CD4-positive, alpha-beta T cell treated with Interleukin-1 beta for 1 hour (primary cell): ENCODE measurements around the gene VMA21.

ENCODE experiments used
- DNase-seq, 2 donors: peaks; one replicate each; pipeline ENCODE4 v3.0.0-alpha.2; 2020 to 2022

The VMA21 gene

GRCh38 chrX:151396825-151397740, at the start of gene VMA21:
VMA21 (plus strand) TSS chrX:151397206; CDS start chrX:151397309, 103 bp downstream.
- peak; percentile 86 to 88 for DNase-seq

DNA sequence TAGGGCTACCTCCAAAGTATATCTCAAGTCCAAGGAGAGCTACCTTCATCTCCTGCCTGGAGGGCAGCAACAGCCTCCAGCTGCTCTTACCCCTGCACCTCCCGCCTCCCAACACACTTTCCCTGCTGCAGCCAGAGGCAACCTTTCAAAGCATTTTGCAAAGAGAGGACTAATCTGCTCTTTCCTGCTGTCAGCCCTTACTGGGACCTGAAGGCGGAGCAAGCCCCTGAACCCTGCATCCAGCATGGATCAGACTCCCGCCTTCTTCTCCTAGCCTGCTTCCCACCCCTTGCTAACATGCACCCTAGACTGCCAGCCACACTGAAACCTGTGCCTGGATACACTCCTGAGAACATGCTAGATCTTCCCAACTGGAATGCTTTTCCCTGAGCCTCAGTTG, 37.7 kb upstream of the VMA21 start:
- DNase-seq, result no peak

DNA sequence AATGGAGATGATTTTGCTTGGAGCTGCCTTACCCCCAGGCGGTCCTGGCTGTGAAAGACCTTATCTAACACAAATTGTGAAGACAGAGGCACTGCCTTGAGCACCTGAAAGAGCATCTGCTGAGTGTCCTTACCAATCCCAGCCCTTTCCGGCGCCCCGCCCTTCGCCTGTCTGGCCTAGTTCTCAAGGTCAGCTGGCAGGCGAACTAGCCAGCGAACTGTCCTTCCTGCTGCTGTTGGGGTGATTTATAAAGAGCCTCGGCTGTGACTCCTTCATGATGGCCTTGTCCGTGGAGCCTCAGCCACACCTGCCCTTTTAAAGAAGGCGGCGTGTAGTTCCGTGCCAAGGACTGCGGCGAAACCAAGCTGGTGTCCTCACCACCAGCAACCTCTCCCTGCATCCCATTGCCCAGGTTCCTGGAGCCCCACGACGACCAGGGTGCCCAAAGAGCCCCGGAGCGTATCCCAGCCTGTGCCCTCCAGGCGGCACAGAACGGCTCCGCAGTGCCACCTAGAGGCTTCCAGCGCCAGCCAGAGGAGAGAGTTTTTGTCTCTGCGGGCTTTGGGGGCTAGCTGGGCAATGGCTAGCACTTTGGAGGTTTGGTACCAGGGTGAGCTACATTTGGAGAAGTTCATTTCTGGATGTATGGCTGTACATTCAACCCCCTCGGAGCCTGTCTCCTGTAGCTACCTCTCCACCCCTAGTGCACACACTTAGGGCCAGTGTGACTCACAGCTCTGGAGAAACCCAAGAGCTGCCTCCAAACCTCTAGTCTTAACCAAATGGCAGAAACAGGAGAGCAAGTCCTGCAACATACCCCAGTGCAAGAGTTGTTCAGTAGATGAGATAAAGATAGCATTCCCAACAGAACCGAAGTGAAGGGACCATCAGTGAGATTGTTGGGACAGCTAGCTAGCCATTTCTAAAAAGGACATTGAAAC, 36.8 kb upstream of the VMA21 start:
- peak; percentile 16 to 27 for DNase-seq

DNA sequence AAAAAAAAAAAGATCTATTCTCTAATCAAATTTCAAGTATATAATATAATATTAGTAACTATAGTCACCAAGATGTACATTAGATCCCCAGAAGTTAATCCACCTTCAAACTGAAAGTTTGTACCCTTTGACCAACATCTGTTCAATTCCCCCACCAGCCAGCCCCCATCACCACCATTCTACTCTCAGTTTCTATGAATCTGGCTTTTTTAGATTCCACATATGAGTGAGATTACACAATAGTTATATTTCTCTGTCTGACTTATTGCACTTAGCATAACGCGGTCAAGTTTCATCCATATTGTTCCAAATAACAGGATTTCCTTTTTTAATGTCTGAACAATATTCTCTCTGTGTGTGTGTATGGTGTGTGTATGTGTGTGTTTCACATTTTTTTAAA, 33.7 kb upstream of the VMA21 start:
- no peak for DNase-seq

DNA sequence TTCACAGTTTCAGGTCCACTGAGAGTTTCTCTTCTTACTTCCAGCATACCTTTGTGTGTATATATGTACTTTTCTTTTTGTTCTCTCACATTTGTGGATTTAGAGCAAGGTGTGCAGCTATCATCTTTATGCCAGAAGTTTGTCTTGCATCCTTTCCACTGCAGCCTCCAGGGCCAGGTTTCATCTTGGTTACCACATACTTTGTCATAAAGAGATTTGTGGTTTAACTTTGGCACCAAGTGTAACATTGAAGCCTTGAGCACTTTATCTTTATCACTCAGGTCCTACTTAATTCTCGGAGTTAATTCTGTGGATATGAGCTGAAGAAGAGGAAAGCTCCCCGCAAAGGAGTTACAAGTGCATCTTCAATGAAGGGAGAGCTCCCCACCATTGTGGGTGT, 31.4 kb upstream of the VMA21 start:
- DNase-seq, result no peak

GRCh38 chrX:151370906-151371305, 26.1 kb upstream of the VMA21 start:
- DNase-seq, result no peak

- no peak for DNase-seq
Measured at GRCh38 chrX:151384807-151385206, 12.2 kb upstream of the VMA21 start.

GRCh38 chrX:151386838-151387459, 10.1 kb upstream of the VMA21 start:
- no peak for DNase-seq

- no peak for DNase-seq
Measured at GRCh38 chrX:151391722-151392121, 5.3 kb upstream of the VMA21 start.

- peak; percentile 80 to 84 for DNase-seq
Measured at GRCh38 chrX:151393514-151393913, 3.5 kb upstream of the VMA21 start.

DNA sequence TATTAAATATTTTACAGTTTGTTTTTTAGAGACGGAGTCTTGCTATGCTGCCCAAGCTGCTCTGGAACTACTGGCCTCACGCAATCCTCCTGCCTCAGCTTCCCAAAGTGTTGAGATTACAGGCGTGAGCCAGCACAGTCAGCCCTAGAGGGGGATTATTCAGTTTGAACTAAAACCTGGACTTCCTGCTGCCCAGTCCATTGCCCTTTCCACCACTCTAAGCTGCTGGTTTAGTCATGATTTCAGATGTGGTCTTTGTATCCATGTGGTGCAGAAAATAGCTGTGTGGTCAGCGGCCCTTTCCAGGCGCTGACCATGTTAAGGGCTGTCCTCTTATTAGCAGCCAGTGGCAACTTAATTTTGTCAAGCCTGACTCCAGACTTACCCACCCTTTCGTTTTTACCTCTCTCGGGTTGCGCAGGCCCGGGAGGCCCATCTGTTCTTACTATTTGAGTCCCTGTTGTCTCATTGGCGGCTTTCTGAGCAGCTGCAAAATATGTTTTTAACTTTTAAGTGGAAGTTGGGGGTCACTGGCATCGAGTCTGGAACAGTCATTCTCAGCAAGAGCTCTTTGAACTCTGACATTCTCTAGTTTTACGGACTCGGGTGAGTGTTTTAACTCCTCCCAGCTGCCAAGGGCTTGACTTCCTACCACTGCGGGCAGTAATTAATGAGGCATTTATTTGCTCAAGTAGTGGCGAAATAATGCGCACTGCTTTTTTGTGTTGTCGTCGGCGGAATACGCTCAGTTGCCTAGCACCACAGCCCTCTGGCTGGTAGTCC, 773 bp upstream of the VMA21 start:
- DNase-seq, result peak; percentile 37 to 46

GRCh38 chrX:151397741-151398070, 700 bp downstream of the VMA21 start:
- DNase-seq, result no peak

DNA sequence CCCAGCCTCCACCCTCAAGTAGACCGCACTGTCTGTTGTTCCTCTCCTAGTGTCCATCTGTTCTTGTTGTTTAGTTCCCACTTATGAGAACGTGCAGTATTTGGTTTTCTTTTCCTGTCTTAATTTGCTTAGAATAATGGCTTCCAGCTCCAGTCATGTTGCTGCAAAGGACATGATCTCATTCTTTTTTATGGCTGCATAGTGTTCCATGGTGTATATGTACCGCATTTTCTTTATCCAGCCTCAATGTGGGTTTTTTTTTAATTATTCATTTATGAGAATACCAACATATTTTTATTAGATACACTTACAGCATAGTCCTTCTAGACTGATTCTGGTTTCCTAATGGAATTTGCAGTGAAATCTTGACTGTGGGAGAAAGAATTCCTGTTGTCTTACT, 1.3 kb downstream of the VMA21 start:
- DNase-seq, result no peak

DNA sequence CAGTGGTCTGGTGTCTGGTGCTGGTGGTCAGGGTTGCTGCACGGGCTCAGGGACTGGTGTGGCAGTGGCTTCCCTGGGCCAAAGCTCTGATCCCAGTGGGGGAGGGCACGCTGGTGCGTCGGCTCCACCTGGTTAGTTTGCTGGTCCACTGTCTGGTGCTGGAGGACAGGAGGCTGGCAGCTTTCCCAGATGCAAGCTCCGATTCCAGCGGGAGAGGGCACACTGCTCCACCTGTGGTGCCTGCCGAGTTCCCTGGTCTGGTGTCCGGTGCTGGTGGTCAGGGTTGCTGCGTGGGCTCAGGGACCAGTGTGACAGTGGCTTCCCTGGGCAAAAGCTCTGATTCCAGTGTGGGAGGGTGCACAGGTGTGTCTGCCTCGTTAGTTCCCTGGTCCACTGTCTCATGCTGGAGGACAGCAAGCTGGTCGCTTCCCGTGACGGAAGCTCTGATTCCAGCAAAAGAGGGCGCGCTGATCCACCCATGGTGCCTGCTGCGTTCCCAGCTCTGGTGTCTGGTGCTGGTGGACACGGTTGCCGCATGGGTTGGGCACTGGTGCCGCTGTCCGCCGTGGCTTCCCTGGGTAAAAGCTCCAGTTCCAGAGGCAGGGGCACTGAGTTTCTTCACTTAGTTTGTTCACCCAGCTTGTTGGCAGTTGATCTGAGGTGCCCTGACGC, 5.8 kb downstream of the VMA21 start:
- no peak for DNase-seq

- no peak for DNase-seq
Measured at GRCh38 chrX:151416579-151416978, 19.6 kb downstream of the VMA21 start.

DNA sequence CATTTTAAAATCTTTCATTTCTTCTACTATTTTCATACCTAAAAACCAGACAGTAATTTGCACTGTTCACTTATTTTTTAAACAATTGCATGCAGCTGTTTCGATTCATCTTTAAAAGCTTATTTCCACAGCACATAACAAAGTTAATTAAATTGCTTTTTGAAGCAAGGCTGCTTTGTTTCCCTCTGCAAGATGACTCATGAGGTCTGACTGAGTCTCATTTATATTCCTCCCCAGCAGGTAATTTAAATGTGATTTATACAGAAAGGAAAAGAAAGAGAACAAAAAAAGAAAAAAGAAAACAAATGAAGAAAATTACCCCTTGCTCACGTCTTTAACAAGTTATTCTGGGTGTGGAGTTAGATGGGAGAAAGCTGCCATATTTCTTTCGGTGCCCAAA, 22.8 kb downstream of the VMA21 start:
- no peak for DNase-seq

- DNase-seq, result no peak
Measured at GRCh38 chrX:151424505-151424904, 27.5 kb downstream of the VMA21 start.

- DNase-seq, result no peak
Measured at GRCh38 chrX:151448509-151448908, 51.5 kb downstream of the VMA21 start.

DNA sequence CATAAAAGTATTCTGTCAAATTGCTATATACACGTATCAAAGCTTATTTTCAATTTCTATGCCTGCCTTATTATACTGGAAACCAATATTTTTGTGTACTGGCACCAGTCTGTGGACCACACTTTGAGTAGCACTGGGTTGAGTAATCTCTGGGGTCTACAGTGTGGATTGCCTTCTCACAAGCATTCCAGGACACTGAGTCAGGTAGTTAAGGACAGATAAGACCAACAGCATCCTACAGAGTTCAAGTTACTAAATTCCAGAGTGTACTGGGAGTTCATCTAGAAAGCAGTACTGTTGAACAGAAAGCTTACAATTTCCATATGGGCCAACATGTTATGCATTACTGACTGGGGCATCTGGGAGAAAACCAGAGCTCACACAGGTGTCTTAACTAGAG, 61.8 kb downstream of the VMA21 start:
- DNase-seq, result no peak
